ENCODE results near the gene TSEN54. TPM values are rescaled to one million over a fixed set of nuclear protein-coding genes. Genes with fewer than 3 reads are reported as not detected.

Gene TSEN54
- total RNA-seq, 1 experiment from 2014 or later = 22.7 TPM

DNA sequence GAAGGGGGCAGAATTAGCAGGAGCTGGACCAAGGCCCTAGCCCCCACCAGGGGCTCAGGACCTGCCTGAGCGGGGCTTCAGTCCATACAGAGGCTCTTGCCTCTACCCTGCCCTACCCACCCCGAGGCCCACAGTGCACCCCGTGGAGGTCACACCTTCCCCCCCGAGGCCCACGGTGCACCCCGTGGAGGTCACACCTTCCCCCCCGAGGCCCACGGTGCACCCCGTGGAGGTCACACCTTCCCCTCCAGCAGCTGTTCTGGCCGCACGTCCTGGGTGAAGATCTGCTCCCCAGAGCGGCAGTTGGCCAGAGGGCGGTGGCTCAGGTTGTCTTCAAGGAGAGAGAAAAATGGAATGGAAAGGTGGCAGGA is 12.4 kb upstream of the TSEN54 start:
- DNase-seq (ENCODE audit: low read depth) = no peak

GRCh38 chr17:75504347-75505151 is 11.8 kb upstream of the TSEN54 start:
- peak; percentile 30 for DNase-seq (ENCODE audit: low read depth)

GRCh38 chr17:75505152-75505409 is 11.2 kb upstream of the TSEN54 start:
- peak; percentile 22 for DNase-seq (ENCODE audit: low read depth)

GRCh38 chr17:75505640-75506039 is 10.7 kb upstream of the TSEN54 start:
- DNase-seq (ENCODE audit: low read depth) = no peak

- DNase-seq (ENCODE audit: low read depth) = no peak
Observed at GRCh38 chr17:75506134-75506533, 10.2 kb upstream of the TSEN54 start.

DNA sequence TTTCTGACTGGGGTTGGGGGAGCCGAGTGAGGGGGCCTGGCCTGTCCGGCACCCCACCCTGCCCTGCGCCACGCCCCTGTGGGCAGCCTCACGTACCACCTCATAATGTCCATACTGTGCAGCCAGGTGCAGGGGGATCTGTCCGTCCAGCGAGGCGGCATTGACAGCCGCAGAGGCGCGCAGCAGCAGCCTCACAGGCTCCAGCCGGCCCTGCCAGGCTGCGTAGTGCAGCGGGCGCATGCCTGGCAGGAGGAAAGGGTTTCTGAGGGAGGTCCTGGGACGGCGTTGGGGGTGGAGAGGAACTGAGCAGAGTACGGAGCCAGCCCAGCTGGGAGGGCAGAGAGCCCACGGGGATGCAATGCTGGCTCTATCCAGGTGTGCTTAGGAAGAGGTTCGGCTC is 9.4 kb upstream of the TSEN54 start:
- no peak for DNase-seq (ENCODE audit: low read depth)

DNA sequence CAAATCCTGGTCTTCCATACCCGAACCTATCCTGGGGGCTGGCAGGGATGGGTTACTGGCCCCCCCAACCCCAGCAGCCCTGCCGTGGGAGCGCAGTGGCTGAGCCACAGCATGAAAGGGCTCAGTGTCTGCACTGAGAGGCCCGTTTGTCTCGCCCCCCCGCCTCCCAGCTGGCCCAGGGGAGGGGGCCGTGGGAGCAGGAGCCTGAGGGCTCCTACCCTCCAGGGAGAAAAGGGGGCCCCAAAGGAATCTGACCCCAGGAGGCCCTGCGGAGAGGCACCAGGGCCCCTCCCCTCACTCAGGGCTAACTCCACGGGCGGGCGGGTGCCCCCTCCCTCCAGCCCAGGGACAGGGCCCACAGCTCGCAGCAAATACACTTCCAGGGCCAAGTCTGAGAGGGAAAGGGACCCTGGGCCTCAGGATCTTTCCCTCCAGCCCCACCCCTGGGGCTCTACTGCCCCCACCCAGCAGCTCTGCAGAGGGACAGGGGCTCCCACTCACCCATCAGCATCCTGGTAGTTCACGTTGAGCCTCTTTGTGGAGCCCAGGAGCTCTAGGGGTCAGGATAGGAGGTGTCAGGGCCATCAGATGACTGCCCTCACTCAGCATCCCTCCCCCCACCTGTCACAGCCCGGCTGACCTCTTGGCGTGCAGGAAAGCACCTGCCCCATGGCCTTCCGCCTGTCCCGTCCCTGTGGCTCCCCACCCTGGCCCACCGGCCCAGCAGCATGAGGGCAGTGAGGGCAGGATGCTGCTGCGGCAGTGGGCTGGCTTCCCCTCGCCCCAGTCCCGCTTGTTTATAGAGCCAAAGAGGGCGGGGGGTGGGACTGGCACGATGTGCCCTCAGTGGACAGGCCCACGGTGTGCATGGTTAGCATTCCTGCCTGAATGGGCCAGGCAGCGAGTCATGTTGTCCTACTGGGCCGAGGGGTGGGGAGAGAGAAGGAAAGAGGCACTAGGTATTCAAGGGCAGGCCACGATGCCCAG is 8.3 kb upstream of the TSEN54 start:
- DNase-seq (ENCODE audit: low read depth) = no peak

DNA sequence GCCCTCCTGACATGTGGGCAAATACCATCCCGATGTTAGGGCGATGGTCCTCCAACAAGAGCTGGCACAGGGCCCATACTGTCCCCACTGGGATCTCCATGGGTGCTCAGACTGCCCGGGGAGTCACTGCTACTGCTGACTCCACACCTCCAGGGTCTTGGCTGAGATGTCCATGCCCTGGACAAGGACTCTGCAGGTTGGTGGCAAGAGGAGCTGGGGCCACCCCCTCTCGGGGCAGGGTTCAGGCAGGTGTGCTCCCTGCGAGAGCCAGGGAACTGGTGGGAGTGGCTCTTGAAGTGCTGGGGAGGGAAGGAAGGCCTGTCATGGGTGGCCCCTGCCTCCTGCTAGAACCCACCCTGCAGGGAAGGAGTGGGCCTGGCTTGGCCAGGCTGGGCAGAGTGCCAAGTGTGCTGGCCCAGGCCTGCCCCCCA is 7.4 kb upstream of the TSEN54 start:
- DNase-seq (ENCODE audit: low read depth) = no peak

DNA sequence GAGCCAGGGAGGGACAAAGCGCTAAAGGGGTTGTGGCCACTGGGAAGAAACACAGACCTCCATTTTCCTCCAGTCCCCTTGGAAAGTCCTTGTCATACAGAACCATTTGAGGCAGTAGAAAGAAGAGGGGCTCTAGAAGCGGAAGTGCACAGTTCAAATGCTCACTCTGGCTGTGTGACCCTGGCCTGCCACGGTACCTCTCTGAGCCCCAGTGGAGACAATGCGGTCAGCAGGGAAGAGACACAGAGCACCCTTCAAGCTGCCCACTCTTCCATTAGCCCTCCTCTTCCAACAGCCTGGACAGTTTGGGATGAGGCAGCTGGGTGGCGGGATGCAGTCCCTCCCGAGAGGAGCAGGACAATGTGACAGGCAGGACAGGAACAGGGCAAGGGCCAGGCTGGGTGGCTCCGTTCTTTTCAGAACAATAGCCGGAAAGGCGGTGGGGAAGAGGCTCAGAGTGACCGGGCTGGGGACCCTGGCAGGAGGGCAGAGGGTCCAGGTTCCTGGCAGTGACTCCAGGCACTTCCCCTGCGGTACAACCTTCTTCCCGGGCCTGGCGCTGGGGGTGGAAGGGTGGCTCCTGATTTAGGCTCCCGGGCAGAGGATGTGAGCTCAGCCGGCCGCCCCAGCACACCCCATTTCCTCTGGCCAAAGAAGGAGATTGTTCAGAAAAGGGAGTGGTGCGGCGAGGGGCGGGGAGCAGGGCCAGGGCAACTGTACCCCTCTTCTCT is 6.6 kb upstream of the TSEN54 start:
- no peak for DNase-seq (ENCODE audit: low read depth)

GRCh38 chr17:75511270-75511609 is 5.1 kb upstream of the TSEN54 start:
- no peak for DNase-seq (ENCODE audit: low read depth)

DNA sequence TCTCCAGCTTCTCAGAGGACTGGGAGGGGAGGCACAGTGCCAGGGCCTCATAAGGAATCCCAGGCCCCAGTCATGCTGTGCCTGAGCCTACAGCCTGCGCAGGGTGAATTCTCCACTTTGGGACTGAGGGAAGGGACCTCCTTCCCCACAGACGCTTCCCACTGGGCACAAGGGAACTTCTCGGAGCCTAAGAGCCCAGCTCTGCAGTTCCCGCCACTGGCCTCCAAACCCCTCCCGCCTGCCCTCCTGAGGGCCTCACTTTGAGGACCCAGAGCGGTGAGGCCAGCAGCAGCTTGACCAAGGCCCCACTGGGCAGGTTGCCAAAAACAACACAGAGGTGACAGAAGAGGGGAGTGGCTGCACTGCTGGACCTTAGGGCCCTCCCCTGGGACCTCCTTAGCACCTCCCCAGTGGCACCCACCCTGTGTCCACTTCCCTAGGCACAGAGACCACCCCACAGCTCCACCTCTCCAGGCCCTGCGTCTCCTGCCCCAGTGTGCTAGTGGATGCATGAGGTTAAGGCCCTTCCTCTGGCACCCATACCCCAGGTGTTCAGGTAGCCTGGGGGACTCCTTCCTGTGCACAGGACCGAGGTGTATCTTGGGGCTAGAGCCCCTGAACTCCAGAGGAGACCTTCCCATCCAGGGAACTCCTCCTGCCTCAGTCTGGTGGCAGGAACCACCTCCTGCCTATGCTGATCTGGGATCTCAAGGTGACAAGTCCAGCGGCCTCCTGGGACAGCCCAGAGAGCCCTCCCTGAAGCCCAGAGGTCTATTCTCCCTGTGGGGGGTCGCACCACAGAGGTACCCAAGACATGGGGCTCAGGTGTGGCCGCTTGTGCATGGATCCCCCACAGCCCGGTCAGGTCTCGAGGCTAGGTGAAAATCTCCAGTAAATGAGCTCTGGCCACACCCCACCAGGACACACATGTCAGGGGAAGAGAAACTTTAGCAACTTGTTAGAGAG is 4.4 kb upstream of the TSEN54 start:
- peak; percentile 46 for DNase-seq (ENCODE audit: low read depth)

DNA sequence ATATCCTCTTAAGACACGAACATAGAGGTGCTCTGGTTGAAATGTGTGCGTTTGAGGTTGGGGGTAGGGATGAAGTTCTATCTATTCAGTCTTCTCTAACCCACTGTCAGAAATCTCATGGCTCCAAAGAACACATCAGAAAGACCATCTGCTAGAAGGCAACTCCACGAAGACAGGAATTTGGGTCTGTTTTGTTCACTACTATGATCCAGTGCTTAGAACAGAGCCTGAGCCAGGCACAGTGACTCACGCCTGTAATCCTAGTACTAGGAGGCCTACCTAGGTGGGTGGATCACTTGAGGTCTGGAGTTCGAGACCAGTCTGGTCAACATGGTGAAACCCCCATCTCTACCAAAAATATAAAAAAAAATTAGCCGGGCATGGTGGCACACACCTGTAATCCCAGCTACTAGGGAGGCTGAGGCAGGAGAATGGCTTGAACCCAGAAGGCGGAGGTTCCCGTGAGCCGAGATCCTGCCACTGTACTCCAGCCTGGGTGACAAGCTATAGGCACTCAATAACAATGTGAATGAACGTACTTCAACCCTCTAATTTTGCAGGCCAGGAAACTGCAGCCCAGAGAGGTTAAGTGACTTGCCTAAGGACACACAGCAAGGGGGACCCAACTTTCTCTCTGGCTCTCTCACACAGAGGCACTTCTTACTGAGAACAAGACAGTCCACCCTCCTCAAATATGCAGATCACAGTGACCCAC is 3.2 kb upstream of the TSEN54 start:
- peak; percentile 40 for DNase-seq (ENCODE audit: low read depth)

DNA sequence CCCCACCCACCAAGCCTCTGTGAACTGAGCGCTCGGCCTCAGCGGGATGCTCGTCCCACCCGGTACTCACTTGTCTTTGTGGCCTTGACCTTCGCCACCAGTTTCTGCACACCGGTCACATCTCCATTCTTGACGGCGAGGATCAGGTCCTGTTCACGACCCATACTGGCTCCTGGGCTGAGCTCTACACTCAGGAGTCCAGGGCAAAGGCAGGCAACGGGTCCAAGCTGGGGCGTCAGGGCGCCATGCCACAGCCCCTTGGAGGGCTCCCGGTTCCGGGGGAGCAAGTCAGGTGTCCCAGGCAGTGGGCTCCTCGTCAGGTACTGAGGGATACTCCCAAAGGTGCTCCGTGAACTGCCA is 2.7 kb upstream of the TSEN54 start:
- no peak for DNase-seq (ENCODE audit: low read depth)

DNA sequence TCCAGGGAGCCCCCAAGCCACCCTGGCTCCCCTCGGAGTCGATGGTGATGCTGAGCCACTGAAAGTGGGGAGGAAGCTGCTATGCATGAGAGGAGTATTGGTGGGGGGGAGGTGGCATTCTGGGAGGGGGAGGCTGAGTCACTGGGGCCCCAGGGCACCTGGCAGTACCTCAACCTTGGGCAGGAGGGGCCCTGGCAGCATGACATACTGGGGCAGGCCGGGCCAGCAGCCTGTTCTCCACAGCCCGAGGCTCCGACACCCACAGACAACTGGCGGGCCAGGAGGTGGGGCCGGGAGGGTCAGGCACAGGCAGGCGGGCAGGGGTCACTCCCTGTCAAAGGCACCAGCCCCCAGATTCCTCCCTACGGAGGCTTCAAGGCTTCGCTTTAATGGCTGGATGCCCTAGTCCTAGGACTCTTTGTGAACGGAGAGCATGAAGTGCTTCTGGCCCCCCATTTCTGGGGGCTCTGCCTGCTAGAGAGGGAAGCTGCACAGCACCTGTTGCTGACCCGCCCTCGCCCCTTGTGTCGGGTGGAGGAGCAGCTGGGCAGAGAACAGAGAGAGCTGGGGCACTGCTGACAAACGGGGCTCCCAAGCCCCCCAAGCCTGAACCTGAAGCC is 1.9 kb upstream of the TSEN54 start:
- DNase-seq (ENCODE audit: low read depth) = peak; percentile 88

GRCh38 chr17:75514919-75515495 is 1.3 kb upstream of the TSEN54 start:
- DNase-seq (ENCODE audit: low read depth) = peak; percentile 59

DNA sequence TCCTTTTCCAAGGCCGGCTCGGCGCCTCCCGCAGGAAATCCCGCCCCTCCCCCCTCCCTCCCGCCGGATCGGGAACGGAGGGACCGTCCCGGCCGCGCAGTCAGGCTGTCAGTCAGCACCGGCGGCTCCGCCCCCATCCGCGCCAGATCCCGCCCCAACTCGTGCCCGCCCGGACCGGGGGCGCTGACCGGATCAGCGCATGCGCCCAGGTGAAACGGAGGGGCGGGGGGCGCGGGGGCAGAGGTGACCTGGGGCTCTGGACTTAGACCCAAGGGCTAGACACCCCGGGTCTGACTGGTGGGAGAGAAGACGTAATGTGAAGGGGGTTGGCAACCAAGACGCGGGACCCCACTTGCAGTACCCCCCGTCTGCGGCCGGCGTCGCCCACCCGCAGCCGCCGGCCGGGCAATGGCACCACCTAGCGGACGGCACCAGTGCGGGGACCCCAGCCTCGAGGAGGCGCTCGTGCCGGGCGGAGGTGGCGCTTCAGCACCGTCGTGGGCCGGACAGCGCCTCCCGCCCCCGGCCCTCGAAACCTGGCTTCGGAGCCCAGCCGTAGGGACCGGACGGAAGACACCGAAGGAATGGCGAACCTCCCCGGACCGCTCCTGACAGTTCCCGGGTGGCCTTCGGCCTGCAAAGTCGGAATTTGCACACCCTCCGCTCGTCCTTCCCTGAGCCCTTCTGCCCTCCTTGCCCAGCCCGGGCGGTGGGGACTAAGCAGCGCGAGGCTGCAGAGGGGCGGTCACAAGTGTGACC is 653 bp upstream of the TSEN54 start, which contains the start of gene CASKIN2:
CASKIN2 (minus strand) TSS at position 42 of the 759 bp plus-strand sequence. CDS start 1,733 bp downstream, outside the sequence.
- DNase-seq (ENCODE audit: low read depth) = peak; percentile 86

- DNase-seq (ENCODE audit: low read depth) = peak; percentile 37
Observed at GRCh38 chr17:75516619-75517296, 430 bp downstream of the TSEN54 start.

DNA sequence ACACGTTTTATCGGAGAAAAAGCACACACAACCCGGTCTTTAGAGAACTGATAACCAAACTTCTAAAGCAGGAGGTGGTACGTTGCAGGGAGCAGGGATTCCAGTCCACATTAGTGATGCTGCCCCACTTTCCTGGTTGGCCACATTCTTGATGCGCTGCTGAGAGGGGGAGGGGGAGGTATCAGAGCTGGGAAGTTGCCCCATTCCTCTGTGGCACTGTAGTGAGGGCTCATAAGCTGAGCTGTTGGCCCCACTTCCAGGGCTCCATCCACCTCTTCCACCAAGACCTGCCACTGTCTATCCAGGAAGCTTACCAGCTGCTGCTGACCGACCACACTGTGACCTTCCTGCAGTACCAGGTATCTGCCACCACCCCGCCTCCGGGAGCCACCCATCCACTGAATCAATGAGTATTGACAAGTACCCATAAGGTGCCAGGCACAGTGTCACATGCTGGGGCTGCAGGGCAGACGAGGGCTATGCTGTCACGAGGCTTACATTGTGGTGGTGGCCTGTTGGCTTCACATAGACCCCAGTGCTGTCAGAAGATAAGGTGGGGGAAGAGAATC is 1.1 kb downstream of the TSEN54 start:
- DNase-seq (ENCODE audit: low read depth) = no peak

All from M059J (cell line).